GM19043 (cell line): Measurements from ENCODE around the gene MYBPC2.
"Not testable (repeated sequence)": the region's sequence is repeated elsewhere in the genome, so short reads cannot be mapped to it uniquely, and the experiment has no call there.

Experiments used
- ATAC-seq: cut with Tn5 transposase; IDR thresholded peaks from one replicate; pipeline ENCODE4 v1.9.1; 2021; ENCODE audit warnings: low read depth; ENCODE audit not compliant: unreplicated experiment

The MYBPC2 gene

DNA sequence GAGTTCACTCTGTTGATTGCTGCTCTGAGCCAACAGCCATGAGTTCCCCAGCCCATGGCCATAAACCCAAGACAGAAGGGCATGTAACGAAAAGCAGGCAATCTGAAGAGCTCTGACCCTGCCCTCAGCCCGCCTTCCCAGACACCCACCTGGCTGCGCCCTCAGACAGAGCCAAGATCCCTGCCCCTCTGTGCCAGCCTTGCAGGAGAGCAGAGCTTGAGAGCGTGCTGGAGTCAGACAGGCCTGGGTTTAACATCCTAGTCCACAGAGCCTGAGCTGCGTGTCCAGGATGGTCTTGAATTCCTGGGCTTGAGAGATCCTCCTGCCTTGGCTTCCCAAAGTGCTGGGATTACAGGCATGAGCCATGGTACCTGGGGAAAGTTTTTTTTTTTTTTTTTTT is 24.6 kb downstream of the MYBPC2 start:
- no peak for ATAC-seq

DNA sequence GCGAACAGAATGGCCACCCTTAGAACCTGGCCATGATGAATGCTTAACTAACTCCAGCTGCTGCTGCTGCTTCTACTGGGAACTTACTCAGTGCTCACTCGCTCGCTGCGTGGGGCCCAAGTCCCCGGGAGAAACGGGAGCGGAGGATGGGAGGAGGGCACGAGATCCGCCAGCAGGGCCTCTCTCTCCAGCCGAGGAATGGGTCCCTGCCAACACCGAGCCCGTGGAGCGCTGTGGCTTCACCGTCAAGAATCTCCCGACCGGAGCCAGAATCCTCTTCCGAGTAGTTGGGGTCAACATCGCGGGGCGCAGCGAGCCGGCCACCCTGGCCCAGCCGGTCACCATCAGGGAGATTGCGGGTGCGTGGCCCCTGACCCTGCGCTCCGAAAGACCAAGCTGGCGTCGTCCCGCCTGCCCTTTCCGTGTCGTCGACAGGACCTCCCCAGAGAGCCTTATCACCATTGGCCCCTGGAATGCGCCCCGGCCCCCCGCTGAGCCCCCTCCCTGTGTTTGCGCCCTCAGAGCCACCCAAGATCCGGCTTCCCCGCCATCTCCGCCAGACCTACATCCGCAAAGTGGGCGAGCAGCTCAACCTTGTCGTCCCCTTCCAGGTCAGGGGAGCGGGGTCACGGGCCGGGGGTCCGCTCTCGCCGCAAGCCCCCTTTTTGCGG is 25.8 kb downstream of the MYBPC2 start:
- no peak for ATAC-seq

DNA sequence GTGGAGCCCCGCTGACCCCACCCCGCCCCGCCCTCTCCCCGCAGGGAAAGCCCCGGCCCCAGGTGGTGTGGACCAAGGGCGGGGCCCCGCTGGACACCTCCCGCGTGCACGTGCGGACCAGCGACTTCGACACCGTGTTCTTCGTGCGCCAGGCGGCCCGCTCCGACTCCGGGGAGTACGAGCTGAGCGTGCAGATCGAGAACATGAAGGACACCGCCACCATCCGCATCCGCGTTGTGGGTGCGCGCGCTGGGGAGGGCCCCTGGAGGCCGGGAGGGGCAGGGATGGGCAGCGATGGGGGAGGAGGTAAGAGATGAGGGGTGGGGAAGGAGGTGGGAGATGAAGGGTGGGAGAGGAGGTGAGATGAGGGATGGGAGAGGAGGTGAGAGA is 26.4 kb downstream of the MYBPC2 start:
- ATAC-seq: no peak

DNA sequence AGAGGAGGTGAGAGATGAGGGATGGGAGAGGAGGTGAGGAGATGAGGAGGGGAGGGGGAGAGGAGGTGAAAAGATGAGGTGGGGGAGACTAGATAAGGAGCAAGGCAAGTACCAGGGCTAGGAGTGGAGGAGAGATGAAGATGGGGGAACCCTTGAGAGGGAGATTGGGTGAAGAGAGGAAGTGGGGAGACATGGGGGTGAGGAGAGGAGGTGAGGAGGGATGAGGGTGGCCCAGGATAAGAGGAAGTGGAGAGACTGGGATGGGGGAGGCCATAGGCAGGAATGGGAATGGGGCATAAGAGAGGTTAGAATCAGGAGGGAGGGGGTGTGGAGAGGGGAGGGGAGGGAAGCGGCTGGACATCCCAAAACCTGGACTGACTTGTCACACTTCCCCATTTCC is 26.9 kb downstream of the MYBPC2 start:
- ATAC-seq: no peak

DNA sequence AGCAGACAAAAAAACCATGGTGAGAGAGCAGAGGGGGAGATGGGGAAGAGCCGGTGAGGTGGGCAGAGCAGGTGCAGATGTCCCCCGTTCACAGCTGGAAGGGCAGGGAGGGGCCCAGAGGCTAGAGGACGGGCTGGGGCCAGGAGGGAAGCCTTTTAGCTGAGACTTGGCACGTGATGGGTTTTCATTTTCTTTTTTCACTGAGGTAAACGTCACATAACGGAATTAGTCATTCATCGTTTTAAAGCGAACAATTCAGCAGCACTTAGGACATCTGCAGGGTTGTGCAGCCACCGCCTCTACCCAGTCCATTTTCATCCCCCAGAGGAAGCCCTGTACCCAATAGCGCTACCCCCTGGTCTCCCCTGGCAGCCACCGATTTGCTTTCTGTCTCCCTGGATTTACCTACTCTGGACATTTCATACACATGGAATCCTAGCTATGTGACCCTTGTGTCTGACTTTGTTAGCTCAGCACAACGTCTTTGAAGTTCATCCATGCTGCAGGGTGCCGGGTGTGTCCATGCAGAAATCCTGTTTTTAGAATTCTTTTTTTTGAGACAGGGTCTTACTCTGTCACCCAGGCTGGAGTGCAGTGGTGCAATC is 27.6 kb downstream of the MYBPC2 start:
- ATAC-seq: no peak

DNA sequence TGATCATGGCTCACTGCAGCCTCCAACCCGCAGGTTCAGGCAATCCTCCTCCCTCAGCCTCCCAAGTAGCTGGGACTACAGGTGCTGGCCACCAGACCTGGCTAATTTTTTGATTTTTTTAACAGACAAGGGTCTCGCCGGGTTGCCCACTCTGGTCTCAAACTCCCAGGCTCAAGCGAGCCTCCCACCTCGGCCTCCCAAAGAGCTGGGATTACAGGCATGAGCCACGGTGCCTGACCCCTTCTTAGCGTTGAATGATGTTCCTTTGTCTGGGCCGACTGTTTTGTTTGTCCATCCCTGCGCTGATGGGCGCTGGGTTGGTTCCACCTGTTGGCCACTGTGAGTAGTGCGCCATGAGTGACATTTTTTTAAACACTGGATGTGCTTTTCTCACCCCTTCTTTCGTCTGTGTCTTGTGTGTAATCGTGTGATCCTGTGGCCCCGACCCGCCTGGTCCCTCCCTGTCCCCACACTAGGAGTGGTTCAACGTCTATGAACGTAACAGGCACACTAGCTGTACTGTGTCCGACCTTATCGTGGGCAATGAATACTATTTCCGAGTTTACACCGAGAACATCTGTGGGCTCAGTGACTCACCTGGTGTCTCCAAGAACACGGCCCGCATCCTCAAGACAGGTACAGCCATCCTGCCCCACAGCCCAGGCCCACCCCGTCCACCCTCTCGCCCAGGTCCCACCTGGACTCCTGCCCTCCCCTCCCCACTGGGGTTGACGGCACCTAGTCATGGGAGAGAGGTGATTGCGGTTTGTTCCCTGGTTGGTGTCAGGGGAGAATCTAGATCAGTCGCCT is 28.6 kb downstream of the MYBPC2 start:
- ATAC-seq: no peak

DNA sequence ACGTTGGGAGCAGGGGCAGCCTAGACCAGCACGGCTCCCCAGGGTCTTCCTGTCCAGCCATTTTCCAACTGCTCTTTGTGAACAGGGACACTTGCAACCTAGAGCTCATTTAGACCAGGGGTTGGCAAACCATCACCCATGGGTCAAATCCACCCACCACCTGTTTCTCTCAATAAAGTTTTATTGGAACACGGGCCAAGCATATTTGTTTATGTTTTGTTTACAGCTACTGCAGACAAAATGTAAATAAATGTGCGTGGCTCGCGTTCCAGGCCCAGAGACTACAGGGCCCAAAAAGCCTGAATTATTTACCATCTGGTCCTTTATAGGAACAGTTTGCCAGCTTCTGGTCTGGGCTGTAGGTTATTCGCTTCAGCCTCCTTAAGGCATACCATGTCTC is 30.3 kb downstream of the MYBPC2 start:
- no peak for ATAC-seq

DNA sequence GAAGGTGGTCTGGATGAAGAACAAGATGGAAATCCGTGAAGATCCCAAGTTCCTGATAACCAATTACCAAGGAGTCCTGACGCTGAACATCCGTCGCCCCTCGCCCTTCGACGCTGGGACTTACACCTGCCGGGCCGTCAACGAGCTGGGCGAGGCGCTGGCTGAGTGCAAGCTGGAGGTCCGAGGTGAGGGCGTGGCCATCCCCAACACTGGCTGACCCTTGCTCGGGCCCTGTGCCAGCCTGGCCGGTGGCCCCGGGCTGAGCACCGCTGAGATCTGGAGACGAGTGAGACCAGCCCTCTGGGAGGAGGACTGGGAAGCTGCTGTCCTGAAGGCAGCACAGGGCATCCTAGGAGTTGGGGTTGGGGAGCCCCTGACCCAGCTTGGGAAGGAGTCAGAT is 31.7 kb downstream of the MYBPC2 start:
- ATAC-seq: no peak

GRCh38 chr19:50465000-50465399 is 32.3 kb downstream of the MYBPC2 start:
- ATAC-seq: no peak

DNA sequence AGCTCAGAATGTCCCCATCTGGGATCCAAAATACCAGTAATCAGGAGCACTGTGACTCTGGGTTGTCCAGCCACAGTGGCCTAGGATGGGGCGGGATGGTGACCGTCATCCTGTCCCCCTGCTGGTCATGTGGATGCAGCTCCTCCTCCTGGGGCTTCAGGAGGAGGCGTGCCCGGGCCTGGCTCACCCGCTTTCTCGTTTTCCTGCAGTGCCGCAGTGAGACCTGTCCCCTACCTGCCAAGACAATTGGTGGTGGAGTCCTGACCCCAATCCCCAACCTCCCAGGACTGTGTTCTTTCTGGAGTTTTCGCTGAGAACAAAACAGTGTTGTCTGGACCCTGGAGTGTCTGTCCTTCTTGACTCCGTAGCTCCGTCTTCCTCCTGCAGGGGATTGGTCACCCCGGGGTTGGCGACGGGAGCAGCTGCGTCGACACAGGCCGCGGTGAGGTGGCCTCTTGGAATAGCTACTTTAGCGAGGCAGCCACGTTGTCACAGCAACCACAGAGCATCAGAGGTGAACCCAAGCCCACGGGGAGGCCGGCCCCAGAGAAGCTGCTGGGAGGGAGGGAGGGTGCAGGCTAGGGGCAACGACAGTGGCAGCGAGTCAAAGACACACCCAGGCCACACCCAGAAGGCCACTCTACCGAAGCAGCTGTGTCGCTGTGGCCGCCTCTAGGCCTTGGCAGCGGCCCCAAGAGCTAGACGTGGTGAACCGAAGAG is 33.5 kb downstream of the MYBPC2 start:
- ATAC-seq: no peak

GRCh38 chr19:50466706-50467039 is 34.0 kb downstream of the MYBPC2 start:
- no peak for ATAC-seq

- ATAC-seq: no peak
Measured at GRCh38 chr19:50467566-50467965, 34.9 kb downstream of the MYBPC2 start.

GRCh38 chr19:50468818-50469217 is 36.1 kb downstream of the MYBPC2 start:
- ATAC-seq: no peak

DNA sequence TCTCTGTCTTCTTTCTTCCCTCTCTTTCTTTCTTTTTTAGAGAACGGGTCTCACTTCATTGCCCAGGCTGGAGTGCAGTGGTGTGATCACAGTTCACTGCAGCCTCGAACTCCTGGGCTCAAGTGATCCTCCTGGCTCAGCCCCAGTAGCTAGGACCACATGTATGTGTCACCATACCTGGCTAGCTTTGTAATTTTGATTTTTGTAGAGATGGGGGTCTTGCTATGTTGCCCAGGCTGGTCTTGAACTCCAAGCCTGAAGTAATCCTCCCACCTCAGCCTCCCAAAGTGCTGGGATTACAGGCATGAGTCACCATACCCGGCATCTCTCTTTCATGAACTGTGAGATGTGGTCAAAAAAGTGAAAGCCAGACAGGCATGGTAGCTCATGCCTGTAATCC is 40.6 kb downstream of the MYBPC2 start:
- not testable (repeated sequence) for ATAC-seq

- no peak for ATAC-seq
Measured at GRCh38 chr19:50475101-50475568, 42.4 kb downstream of the MYBPC2 start.

- no peak for ATAC-seq
Measured at GRCh38 chr19:50475736-50476223, 43.1 kb downstream of the MYBPC2 start.

DNA sequence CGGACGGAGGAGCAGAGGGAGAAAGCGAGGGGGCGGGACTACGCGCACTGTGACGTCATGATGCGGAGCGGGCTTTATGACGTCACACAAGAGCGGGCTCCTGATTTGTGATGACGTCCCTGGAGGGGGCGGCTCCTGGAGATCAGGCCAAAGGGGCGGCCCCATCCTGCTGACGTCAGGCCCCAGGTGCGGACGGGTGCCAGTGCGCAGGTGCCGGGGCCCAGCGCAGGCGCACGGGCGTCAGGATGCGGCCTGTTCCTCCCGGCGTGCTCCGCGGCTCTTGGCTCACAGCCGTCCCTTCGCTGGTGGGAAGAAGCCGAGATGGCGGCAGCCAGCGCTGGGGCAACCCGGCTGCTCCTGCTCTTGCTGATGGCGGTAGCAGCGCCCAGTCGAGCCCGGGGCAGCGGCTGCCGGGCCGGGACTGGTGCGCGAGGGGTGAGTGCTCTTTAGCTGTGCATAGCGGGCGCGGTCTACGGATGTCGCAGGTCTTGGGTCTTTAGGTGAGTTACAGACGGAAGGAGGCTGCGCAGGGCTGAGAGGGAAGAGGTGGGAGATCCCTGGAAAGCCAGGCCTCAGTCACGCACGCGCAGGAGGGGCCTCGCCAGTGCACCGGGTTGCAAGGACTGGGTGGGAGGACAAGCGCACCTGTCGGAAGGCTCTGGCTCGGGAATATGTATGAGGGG is 43.7 kb downstream of the MYBPC2 start, which contains the start of the genes EMC10 and GARIN5A:
Gene EMC10, plus strand, starts transcription at position 284 of the 683 bp plus-strand sequence. Its CDS starts 38 bp downstream, at position 322.
Gene GARIN5A, minus strand, starts transcription at position 625 of the 683 bp plus-strand sequence. Its CDS starts 460 bp downstream, at position 165.
- ATAC-seq: no peak

- ATAC-seq: no peak
Measured at GRCh38 chr19:50476907-50477238, 44.2 kb downstream of the MYBPC2 start.

- ATAC-seq: no peak
Measured at GRCh38 chr19:50477751-50478515, 45.2 kb downstream of the MYBPC2 start.
